Esophagus (tissue), 2 donors: ENCODE data around the gene TMPRSS7. TPM values are rescaled to one million over a fixed set of nuclear protein-coding genes. Genes with fewer than 3 reads are reported as not detected.
"Not testable (repeated sequence)": the region's sequence is repeated elsewhere in the genome, so short reads cannot be mapped to it uniquely, and the experiment has no call there.

Source experiments
- H3K27ac ChIP-seq, 2 donors: one replicate each; pipeline ENCODE4 v1.5.1; 2013; ENCODE audit warnings: low read depth in 2 of 2, mild to moderate bottlenecking in 2 of 2, inconsistent platforms in 1 of 2, low read length in 1 of 2, moderate library complexity in 1 of 2
- H3K27me3 ChIP-seq, 2 donors: one replicate each; pipeline ENCODE4 v1.6.1; 2013; ENCODE audit warnings: low read length in 2 of 2, control low read depth in 1 of 2, mild to moderate bottlenecking in 1 of 2; ENCODE audit not compliant: insufficient read depth in 2 of 2, control insufficient read depth in 1 of 2
- H3K36me3 ChIP-seq, 2 donors: one replicate each; pipeline ENCODE4 v1.6.1; 2013; ENCODE audit warnings: low read length in 1 of 2; ENCODE audit not compliant: control insufficient read depth in 2 of 2, insufficient read depth in 2 of 2
- H3K4me1 ChIP-seq, 2 donors: one replicate each; pipeline ENCODE4 v1.6.1; 2013; ENCODE audit warnings: low read length in 1 of 2; ENCODE audit not compliant: control insufficient read depth in 2 of 2, insufficient read depth in 2 of 2
- H3K4me3 ChIP-seq, 2 donors: one replicate each; pipeline ENCODE4 v1.5.1; 2013; ENCODE audit warnings: low read length in 2 of 2, mild to moderate bottlenecking in 2 of 2, low read depth in 1 of 2, moderate library complexity in 1 of 2
- H3K9me3 ChIP-seq, 2 donors: one replicate each; pipeline ENCODE4 v1.6.1; 2013; ENCODE audit warnings: mild to moderate bottlenecking in 2 of 2, low read depth in 1 of 2, low read length in 1 of 2, moderate library complexity in 1 of 2; ENCODE audit not compliant: control insufficient read depth in 2 of 2, insufficient read depth in 1 of 2
- WGBS, 2 donors: extraction: QIAGEN DNeasy Blood & Tissue Kit; methylation state at CpG; one replicate each; pipeline ENCODE4 v1.1.7; 2013; 5-methylcytosine and 5-hydroxymethylcytosine counted together
- polyA plus RNA-seq, 2 donors: library from polyadenylated mRNA; stranded (reverse); fragments of 200-250 nt; gene quantifications; one replicate each; pipeline ENCODE4 v1.2.3, GENCODE V29; 2013
- donor health status: healthy with polysubstance abuse.
- donor health status: Bipolar disorder and iron deficiency.

Gene TMPRSS7
- polyA plus RNA-seq, 2 donors = 0.01 TPM; not detected in 1

GRCh38 chr3:112032098-112032731 is 2.3 kb upstream of the TMPRSS7 start:
- H3K4me3 ChIP-seq = no peak overlapping the region
- H3K27me3 ChIP-seq = no peaks in the 10 kb centered on the region
- no peaks in the 10 kb centered on the region for H3K36me3 ChIP-seq
- 75 to 76% methylated on average over 5 of the region's 5 CpGs for WGBS, 2 donors
- no peak overlapping the region for H3K27ac ChIP-seq
- H3K9me3 ChIP-seq = no peaks in the 10 kb centered on the region
- H3K4me1 ChIP-seq = no peaks in the 10 kb centered on the region

GRCh38 chr3:112035241-112035640 is 705 bp downstream of the TMPRSS7 start:
- 86 to 88% methylated on average over 3 of the region's 3 CpGs for WGBS, 2 donors
- no peak overlapping the region for H3K27ac ChIP-seq

GRCh38 chr3:112037194-112037593 is 2.7 kb downstream of the TMPRSS7 start:
- WGBS, 2 donors = 58 to 60% methylated on average over 4 of the region's 4 CpGs
- H3K4me1 ChIP-seq, H3K27me3 ChIP-seq, H3K4me3 ChIP-seq, H3K27ac ChIP-seq, H3K9me3 ChIP-seq, H3K36me3 ChIP-seq: not testable (repeated sequence)

More at GRCh38 chr3:112035241-112035640, 705 bp downstream of the TMPRSS7 start:
- H3K4me3 ChIP-seq = no peak overlapping the region
- no peaks in the 10 kb centered on the region for H3K4me1 ChIP-seq
- no peaks in the 10 kb centered on the region for H3K27me3 ChIP-seq
- H3K36me3 ChIP-seq = no peaks in the 10 kb centered on the region
- H3K9me3 ChIP-seq = no peaks in the 10 kb centered on the region

GRCh38 chr3:112038863-112039262 is 4.3 kb downstream of the TMPRSS7 start:
- H3K27ac ChIP-seq = no peak overlapping the region
- WGBS, 2 donors = 56 to 58% methylated on average over 3 of the region's 3 CpGs
- no peaks in the 10 kb centered on the region for H3K27me3 ChIP-seq
- no peaks in the 10 kb centered on the region for H3K4me1 ChIP-seq
- no peak overlapping the region for H3K4me3 ChIP-seq
- H3K36me3 ChIP-seq = no peaks in the 10 kb centered on the region
- no peaks in the 10 kb centered on the region for H3K9me3 ChIP-seq

GRCh38 chr3:112041321-112041720 is 6.8 kb downstream of the TMPRSS7 start:
- no peak overlapping the region for H3K27ac ChIP-seq
- no peaks in the 10 kb centered on the region for H3K27me3 ChIP-seq
- H3K4me3 ChIP-seq = no peak overlapping the region
- H3K9me3 ChIP-seq = no peaks in the 10 kb centered on the region
- no peaks in the 10 kb centered on the region for H3K36me3 ChIP-seq
- no peaks in the 10 kb centered on the region for H3K4me1 ChIP-seq

GRCh38 chr3:112042842-112043280 is 8.3 kb downstream of the TMPRSS7 start:
- no peak overlapping the region for H3K4me3 ChIP-seq
- H3K4me1 ChIP-seq = no peaks in the 10 kb centered on the region
- no peak overlapping the region for H3K27ac ChIP-seq
- H3K36me3 ChIP-seq = no peaks in the 10 kb centered on the region
- H3K9me3 ChIP-seq = no peaks in the 10 kb centered on the region
- no peaks in the 10 kb centered on the region for H3K27me3 ChIP-seq
- WGBS, 2 donors = 54 to 58% methylated on average over 6 of the region's 6 CpGs

- Histone ChIP-seq H3K4me3 (no peak overlapping the region), H3K36me3 (no peaks in the 10 kb centered on the region), H3K4me1 (no peaks in the 10 kb centered on the region), H3K27ac (no peak overlapping the region), H3K9me3 (no peaks in the 10 kb centered on the region), H3K27me3 (no peaks in the 10 kb centered on the region)
- WGBS, 2 donors = 11 to 14% methylated on average over 7 of the region's 7 CpGs
These were observed 9.2 kb downstream of the TMPRSS7 start for GRCh38 chr3:112043621-112044201.

- Histone ChIP-seq H3K27me3 (no peaks in the 10 kb centered on the region), H3K4me1 (no peaks in the 10 kb centered on the region), H3K9me3 (no peaks in the 10 kb centered on the region), H3K27ac (no peak overlapping the region), H3K36me3 (no peaks in the 10 kb centered on the region), H3K4me3 (no peak overlapping the region)
- WGBS, 2 donors = 61 to 73% methylated on average over 4 of the region's 4 CpGs
These were observed 12.1 kb downstream of the TMPRSS7 start for GRCh38 chr3:112046599-112046998.

- H3K9me3 ChIP-seq = no peaks in the 10 kb centered on the region
- no peaks in the 10 kb centered on the region for H3K4me1 ChIP-seq
- WGBS, 2 donors = 71 to 77% methylated on average over 1 of the region's 1 CpG
- H3K4me3 ChIP-seq = no peak overlapping the region
- H3K36me3 ChIP-seq = no peaks in the 10 kb centered on the region
- H3K27me3 ChIP-seq = no peaks in the 10 kb centered on the region
- no peak overlapping the region for H3K27ac ChIP-seq
These were observed 12.7 kb downstream of the TMPRSS7 start for GRCh38 chr3:112047264-112047663.

- 75 to 78% methylated on average over 8 of the region's 8 CpGs for WGBS, 2 donors
- Histone ChIP-seq H3K27me3 (no peaks in the 10 kb centered on the region), H3K27ac (no peak overlapping the region), H3K4me3 (no peak overlapping the region), H3K9me3 (no peaks in the 10 kb centered on the region), H3K4me1 (no peaks in the 10 kb centered on the region), H3K36me3 (no peaks in the 10 kb centered on the region)
These were observed 14.4 kb downstream of the TMPRSS7 start for GRCh38 chr3:112048911-112049310.
